GM12878 (cell line): ENCODE results near the gene TTLL7. TPM values are rescaled to one million over a fixed set of nuclear protein-coding genes. Genes with fewer than 3 reads are reported as not detected.

Source experiments
- PBX3 ChIP-seq: IDR thresholded peaks from 2 replicates; pipeline ENCODE4 v1.6.1; 2011; ENCODE audit warnings: mild to moderate bottlenecking, low read depth, low read length, moderate library complexity; ENCODE audit not compliant: insufficient replicate concordance
- RB1 ChIP-seq: fragments of 450-650 bp; formaldehyde crosslinking; IDR thresholded peaks from 2 replicates; pipeline ENCODE4 v1.6.1; 2017; ENCODE audit warnings: mild to moderate bottlenecking, borderline replicate concordance
- REST ChIP-seq: IDR thresholded peaks from 2 replicates; pipeline ENCODE4 v1.6.1; 2012; ENCODE audit warnings: mild to moderate bottlenecking, low read depth, low read length
- SMARCA5 ChIP-seq: fragments of 450-650 bp; IDR thresholded peaks from 2 replicates; pipeline ENCODE4 v1.6.1; 2017; ENCODE audit warnings: mild to moderate bottlenecking
- ZBTB11 ChIP-seq: fragments of 450-650 bp; formaldehyde crosslinking; IDR thresholded peaks from 2 replicates; pipeline ENCODE4 v1.5.0; 2022; ENCODE audit warnings: mild to moderate bottlenecking, missing genetic modification characterization
- polyA plus RNA-seq, 11 experiments: library from polyadenylated mRNA; depleted of rRNA in 4 of 11; unstranded in 6 of 11; stranded (reverse) in 5 of 11; fragments of >200 nt; fragmentation: Nextera tagmentation in 4 of 11; fragmentation: Illumina TruSeq in 1 of 11; extraction: Ambion mirVana in 4 of 11; extraction: Trizol in 1 of 11; gene quantifications; 1 replicate in 1 of 11; 2 replicates in 10 of 11; pipeline versions ENCODE4 v1.2.1 to v1.2.3, GENCODE V29; 2011 to 2016; ENCODE audit warnings: inconsistent platforms in 2 of 11, missing spikeins in 2 of 11, low read depth in 1 of 11
- total RNA-seq, 4 experiments: library from RNA; depleted of rRNA in 3 of 4; stranded (reverse); fragments of >200 nt in 3 of 4; fragmentation: Illumina TruSeq in 1 of 4; extraction: Trizol in 1 of 4; gene quantifications; 2 replicates each; pipeline versions ENCODE4 v1.2.1 to v1.2.3, GENCODE V29; 2013 to 2021

TTLL7 gene
- total and polyA plus RNA-seq, 10 of the 15 experiments (the other 5 are each of a cell fraction or from before 2014, with no cell fraction given) = 0.03 to 1.4 (median 0.61) TPM

- no peak for TF ChIP-seq RB1
- TF ChIP-seq ZBTB11 (CRISPR knock-in tag) = no peak
- no peak for TF ChIP-seq SMARCA5
- no peak for TF ChIP-seq PBX3
- no peak for TF ChIP-seq REST
These were observed 88.5 kb downstream of the TTLL7 start (continued) for GRCh38 chr1:83910461-83910860.
